ENCODE measurements around the gene SDF2. TPM values are rescaled to one million over a fixed set of nuclear protein-coding genes. Genes with fewer than 3 reads are reported as not detected.

Gene SDF2
- total RNA-seq, 4 donors from 2014 or later = 20.3 to 38.3 (median 34.6) TPM

- Histone ChIP-seq H3K27me3 (no peaks in the 10 kb centered on the region), H3K4me3 (no peak overlapping the region), H3K9me3 (no peaks in the 10 kb centered on the region), H3K4me1 (peaks cover 0 to 26% (median 6%) of the 10 kb centered on the region in 3 donors), H3K36me3 (peaks cover 58 to 100% (median 85%) of the 10 kb centered on the region in 3 donors), H3K27ac (no peak overlapping the region)
- no peak for DNase-seq
- intact Hi-C loops (cut with DNase I) = no loop called here
- TF ChIP-seq POLR2A (IDR thresholded peaks at IDR 0.05) (no peak), CTCF (IDR thresholded peaks at IDR 0.05) (no peak)
- WGBS, 2 donors = 77 to 82% methylated on average over 12 of the region's 14 CpGs
These were observed 27.4 kb downstream of the SDF2 start for GRCh38 chr17:28634206-28634865.

GRCh38 chr17:28626818-28627217 is 34.9 kb downstream of the SDF2 start:
- DNase-seq = no peak
- Histone ChIP-seq H3K27me3 (no peaks in the 10 kb centered on the region), H3K9me3 (no peaks in the 10 kb centered on the region), H3K4me1 (no peaks in the 10 kb centered on the region), H3K27ac (no peak overlapping the region), H3K4me3 (no peak overlapping the region), H3K36me3 (peaks cover 26 to 100% (median 48%) of the 10 kb centered on the region in 3 donors)
- TF ChIP-seq POLR2A (IDR thresholded peaks at IDR 0.05) (no peak), CTCF (IDR thresholded peaks at IDR 0.05) (no peak)
- intact Hi-C loops (cut with DNase I) = no loop called here
- 89 to 95% methylated on average over 4 of the region's 4 CpGs for WGBS, 2 donors

DNA sequence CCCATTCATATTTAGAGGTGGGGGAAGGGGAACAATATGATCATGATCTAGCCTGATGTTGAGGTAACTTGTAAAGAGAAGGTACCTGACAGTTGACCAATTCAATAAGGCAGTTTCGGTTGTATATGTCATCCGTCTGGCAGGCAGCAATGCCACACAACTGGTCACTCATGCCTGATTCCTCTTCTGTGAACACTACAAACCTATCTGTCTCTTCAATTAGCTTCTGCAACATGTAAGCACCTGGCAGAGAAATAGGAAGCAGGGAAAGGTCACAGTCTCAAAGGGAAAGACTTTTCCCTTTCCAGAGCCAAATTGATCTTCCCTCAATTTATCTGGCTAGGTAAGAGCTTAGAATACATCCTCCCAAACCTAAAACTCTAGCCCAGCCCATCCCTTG is 37.6 kb downstream of the SDF2 start:
- intact Hi-C loops (cut with DNase I) = no loop called here
- no peak overlapping the region for H3K4me3 ChIP-seq
- TF ChIP-seq POLR2A (IDR thresholded peaks at IDR 0.05) (no peak), CTCF (IDR thresholded peaks at IDR 0.05) (no peak)
- DNase-seq = no peak
- WGBS, 2 donors = 84 to 89% methylated on average over 2 of the region's 2 CpGs
- no peaks in the 10 kb centered on the region for H3K9me3 ChIP-seq
- H3K4me1 ChIP-seq = no peaks in the 10 kb centered on the region
- H3K36me3 ChIP-seq = peaks cover 23 to 100% (median 52%) of the 10 kb centered on the region in 3 donors
- no peaks in the 10 kb centered on the region for H3K27me3 ChIP-seq
- H3K27ac ChIP-seq = no peak overlapping the region

DNA sequence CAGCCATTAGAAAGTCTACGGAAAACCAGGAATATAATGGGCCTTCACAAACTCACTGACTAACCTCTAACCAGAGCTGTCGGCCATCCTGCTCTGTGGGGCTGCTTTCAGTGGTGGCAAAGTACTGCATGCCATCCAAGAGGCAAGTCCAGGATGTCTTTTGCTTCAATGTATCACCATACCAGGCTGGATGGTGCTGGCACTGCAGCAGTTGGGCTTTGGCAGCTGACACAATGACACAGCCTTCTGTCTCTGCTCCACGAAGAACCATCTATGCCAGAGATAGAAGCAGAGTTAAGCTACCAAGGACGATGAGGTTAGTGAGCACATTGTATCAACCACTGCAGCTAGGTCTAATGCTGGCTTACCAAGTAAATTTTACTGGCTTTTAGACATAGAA is 38.0 kb downstream of the SDF2 start:
- no peaks in the 10 kb centered on the region for H3K4me1 ChIP-seq
- 85 to 92% methylated on average over 4 of the region's 4 CpGs for WGBS, 2 donors

More for the DNA sequence above, 38.0 kb downstream of the SDF2 start:
- H3K36me3 ChIP-seq = peaks cover 23 to 100% (median 56%) of the 10 kb centered on the region in 3 donors
- no peaks in the 10 kb centered on the region for H3K27me3 ChIP-seq
- H3K27ac ChIP-seq = no peak overlapping the region
- no peak for DNase-seq
- no peaks in the 10 kb centered on the region for H3K9me3 ChIP-seq
- no peak for TF ChIP-seq POLR2A (IDR thresholded peaks at IDR 0.05)
- no peak for TF ChIP-seq CTCF (IDR thresholded peaks at IDR 0.05)
- intact Hi-C loops (cut with DNase I) = no loop called here
- no peak overlapping the region for H3K4me3 ChIP-seq

All from esophagus squamous epithelium (tissue), 5 donors.